SK-N-MC (cell line): ENCODE data around the gene GMDS.

ENCODE experiments used
- EZH2 ChIP-seq: fragments of 200-600 bp; sonication (generic); IDR thresholded peaks from one replicate; pipeline ENCODE4 v1.6.1; 2017; ENCODE audit warnings: antibody characterized with exemption
- FOXP2 ChIP-seq: optimal IDR thresholded peaks from 2 replicates; pipeline ENCODE3; 2011; ENCODE audit warnings: mild to moderate bottlenecking, moderate library complexity; ENCODE audit not compliant: insufficient read depth; ENCODE audit errors: extremely low read length, control extremely low read depth
- POLR2AphosphoS5 ChIP-seq: IDR thresholded peaks from 2 replicates; pipeline ENCODE4 v1.6.1; 2012; ENCODE audit warnings: mild to moderate bottlenecking, low read depth, low read length, borderline replicate concordance

- TF ChIP-seq POLR2AphosphoS5 = no peak
- no peak for TF ChIP-seq EZH2
- TF ChIP-seq FOXP2 = no peak
Measured at GRCh38 chr6:1597924-1598323, 647.5 kb downstream of the GMDS start.
